ENCODE data around the gene TTC5.
A peak's percentile ranks its signal among the peaks of the same experiment; 100 is the strongest.

Gene TTC5, protein sequence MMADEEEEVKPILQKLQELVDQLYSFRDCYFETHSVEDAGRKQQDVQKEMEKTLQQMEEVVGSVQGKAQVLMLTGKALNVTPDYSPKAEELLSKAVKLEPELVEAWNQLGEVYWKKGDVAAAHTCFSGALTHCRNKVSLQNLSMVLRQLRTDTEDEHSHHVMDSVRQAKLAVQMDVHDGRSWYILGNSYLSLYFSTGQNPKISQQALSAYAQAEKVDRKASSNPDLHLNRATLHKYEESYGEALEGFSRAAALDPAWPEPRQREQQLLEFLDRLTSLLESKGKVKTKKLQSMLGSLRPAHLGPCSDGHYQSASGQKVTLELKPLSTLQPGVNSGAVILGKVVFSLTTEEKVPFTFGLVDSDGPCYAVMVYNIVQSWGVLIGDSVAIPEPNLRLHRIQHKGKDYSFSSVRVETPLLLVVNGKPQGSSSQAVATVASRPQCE

GRCh38 chr14:20305265-20306078, at the start of gene TTC5:
Gene TTC5 (minus strand): TSS chr14:20305951. CDS start chr14:20305937, 14 bp downstream.
- ChIA-PET POLR2A (no interaction called here), CTCF (interaction anchor here (0.6 to 1.6 kb wide), 11 partner anchors 12 to 352 kb away, joined by 3 to 7 read pairs (median 4); no protein-coding TSS in a partner anchor)
- Histone ChIP-seq H3K4me3 (ENCODE audit: low read depth, low read length) (peak within 1 kb of the TSS; percentile 90), H3K27ac (ENCODE audit: extremely low read depth, low read depth, low read length) (no peak within 1 kb of the TSS), H3K36me3 (ENCODE audit: control insufficient read depth in 2 of 2, insufficient read depth in 1 of 2, low read length in 2 of 2) (peaks cover 4 to 17% of the 10 kb centered on the region in 2 experiments; a peak in 2 of 3 replicates), H3K4me1 (ENCODE audit: control insufficient read depth, insufficient read depth, low read length) (peaks cover 6% of the 10 kb centered on the region; the same call in 1 of the 2 replicates), H3K9me3 (ENCODE audit: control insufficient read depth, insufficient read depth, low read depth, low read length) (no peaks in the 10 kb centered on the region)
- TF ChIP-seq ZNF112 (tag by site-specific recombination; IDR thresholded peaks at IDR 0.05) (no peak), ZXDB (tag by site-specific recombination; IDR thresholded peaks at IDR 0.05) (peak; percentile 86), SP2 (tag by site-specific recombination; IDR thresholded peaks at IDR 0.05) (no peak; the same call in 1 of the 2 replicates), ZNF830 (tag by site-specific recombination; IDR thresholded peaks at IDR 0.05; ENCODE audit: low read depth) (no peak), ZNF76 (tag by site-specific recombination; IDR thresholded peaks at IDR 0.05; ENCODE audit: borderline replicate concordance, low read depth) (no peak), MEIS1 (CRISPR knock-in tag; IDR thresholded peaks at IDR 0.05; ENCODE audit: borderline replicate concordance) (no peak), ZNF645 (tag by site-specific recombination; IDR thresholded peaks at IDR 0.05) (no peak), ZNF292 (tag by site-specific recombination; IDR thresholded peaks at IDR 0.05; ENCODE audit: borderline replicate concordance, low read depth) (no peak), ZNF530 (tag by site-specific recombination; IDR thresholded peaks at IDR 0.05; ENCODE audit: low read depth) (no peak), KLF17 (tag by site-specific recombination; IDR thresholded peaks at IDR 0.05) (peak; percentile 78), ZNF114 (tag by site-specific recombination; IDR thresholded peaks at IDR 0.05) (no peak), REPIN1 (tag by site-specific recombination; IDR thresholded peaks at IDR 0.05; ENCODE audit: low read depth) (peak; percentile 20; the same call in 1 of the 2 replicates), ATF2 (tag by site-specific recombination; IDR thresholded peaks at IDR 0.05; ENCODE audit: low read depth) (no peak), ZNF248 (tag by site-specific recombination; IDR thresholded peaks at IDR 0.05) (no peak), ZNF510 (tag by site-specific recombination; IDR thresholded peaks at IDR 0.05; ENCODE audit: insufficient replicate concordance) (no peak), ZNF398 (tag by site-specific recombination; IDR thresholded peaks at IDR 0.05) (peak; percentile 33; the same call in 1 of the 2 replicates), ZBTB21 (tag by site-specific recombination; IDR thresholded peaks at IDR 0.05) (peak; percentile 56; the same call in 1 of the 2 replicates), GLIS1 (tag by site-specific recombination; IDR thresholded peaks at IDR 0.05) (peak; percentile 59), ZNF132 (tag by site-specific recombination; IDR thresholded peaks at IDR 0.05; ENCODE audit: borderline replicate concordance) (no peak), ZNF266 (tag by site-specific recombination; IDR thresholded peaks at IDR 0.05; ENCODE audit: low read depth) (no peak), ZFP3 (tag by site-specific recombination; IDR thresholded peaks at IDR 0.05; ENCODE audit: low read depth) (no peak), ZNF223 (tag by site-specific recombination; IDR thresholded peaks at IDR 0.05) (no peak), KLF7 (tag by site-specific recombination; IDR thresholded peaks at IDR 0.05; ENCODE audit: borderline replicate concordance) (no peak), ZNF26 (tag by site-specific recombination; IDR thresholded peaks at IDR 0.05) (no peak), ZNF560 (tag by site-specific recombination; IDR thresholded peaks at IDR 0.05; ENCODE audit: borderline replicate concordance) (no peak), ZNF324 (tag by site-specific recombination; IDR thresholded peaks at IDR 0.05) (peak; percentile 85), ZNF626 (tag by site-specific recombination; IDR thresholded peaks at IDR 0.05) (no peak), IKZF3 (tag by site-specific recombination; IDR thresholded peaks at IDR 0.05) (no peak), ZSCAN23 (tag by site-specific recombination; IDR thresholded peaks at IDR 0.05) (no peak)
